Measurements from ENCODE around the gene RNF220. TPM values are rescaled to one million over a fixed set of nuclear protein-coding genes. Genes with fewer than 3 reads are reported as not detected.
A peak's percentile ranks its signal among the peaks of the same experiment; 100 is the strongest.

Gene RNF220
- total RNA-seq, 6 donors from 2014 or later = 77.7 to 114 (median 91.1) TPM

DNA sequence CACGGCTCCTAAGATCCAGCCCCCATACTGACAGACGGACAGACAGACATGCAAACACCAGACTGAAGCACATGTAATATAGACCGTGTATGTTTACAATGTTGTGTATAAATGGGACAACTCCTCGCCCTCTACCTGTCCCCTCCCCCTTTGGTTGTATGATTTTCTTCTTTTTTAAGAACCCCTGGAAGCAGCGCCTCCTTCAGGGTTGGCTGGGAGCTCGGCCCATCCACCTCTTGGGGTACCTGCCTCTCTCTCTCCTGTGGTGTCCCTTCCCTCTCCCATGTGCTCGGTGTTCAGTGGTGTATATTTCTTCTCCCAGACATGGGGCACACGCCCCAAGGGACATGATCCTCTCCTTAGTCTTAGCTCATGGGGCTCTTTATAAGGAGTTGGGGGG, 246.0 kb downstream of the RNF220 start:
- H3K4me3 ChIP-seq = no peak overlapping the region
- no peaks in the 10 kb centered on the region for H3K27me3 ChIP-seq
- no peaks in the 10 kb centered on the region for H3K9me3 ChIP-seq
- no peak for ATAC-seq (ENCODE audit: low FRiP score in 2 of 2)
- no peaks in the 10 kb centered on the region for H3K4me1 ChIP-seq
- TF ChIP-seq EP300 (IDR thresholded peaks at IDR 0.05) (no peak), POLR2AphosphoS5 (IDR thresholded peaks at IDR 0.05) (no peak), POLR2A (IDR thresholded peaks at IDR 0.05) (no peak)
- TF ChIP-seq, protein P1, sequence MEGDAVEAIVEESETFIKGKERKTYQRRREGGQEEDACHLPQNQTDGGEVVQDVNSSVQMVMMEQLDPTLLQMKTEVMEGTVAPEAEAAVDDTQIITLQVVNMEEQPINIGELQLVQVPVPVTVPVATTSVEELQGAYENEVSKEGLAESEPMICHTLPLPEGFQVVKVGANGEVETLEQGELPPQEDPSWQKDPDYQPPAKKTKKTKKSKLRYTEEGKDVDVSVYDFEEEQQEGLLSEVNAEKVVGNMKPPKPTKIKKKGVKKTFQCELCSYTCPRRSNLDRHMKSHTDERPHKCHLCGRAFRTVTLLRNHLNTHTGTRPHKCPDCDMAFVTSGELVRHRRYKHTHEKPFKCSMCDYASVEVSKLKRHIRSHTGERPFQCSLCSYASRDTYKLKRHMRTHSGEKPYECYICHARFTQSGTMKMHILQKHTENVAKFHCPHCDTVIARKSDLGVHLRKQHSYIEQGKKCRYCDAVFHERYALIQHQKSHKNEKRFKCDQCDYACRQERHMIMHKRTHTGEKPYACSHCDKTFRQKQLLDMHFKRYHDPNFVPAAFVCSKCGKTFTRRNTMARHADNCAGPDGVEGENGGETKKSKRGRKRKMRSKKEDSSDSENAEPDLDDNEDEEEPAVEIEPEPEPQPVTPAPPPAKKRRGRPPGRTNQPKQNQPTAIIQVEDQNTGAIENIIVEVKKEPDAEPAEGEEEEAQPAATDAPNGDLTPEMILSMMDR (IDR thresholded peaks at IDR 0.05) = no peak
- no peak overlapping the region for H3K27ac ChIP-seq
- peaks cover 17 to 75% (median 55%) of the 10 kb centered on the region in 4 donors for H3K36me3 ChIP-seq
- no peak for DNase-seq
- WGBS, 2 donors = 85 to 88% methylated on average over 8 of the region's 8 CpGs

DNA sequence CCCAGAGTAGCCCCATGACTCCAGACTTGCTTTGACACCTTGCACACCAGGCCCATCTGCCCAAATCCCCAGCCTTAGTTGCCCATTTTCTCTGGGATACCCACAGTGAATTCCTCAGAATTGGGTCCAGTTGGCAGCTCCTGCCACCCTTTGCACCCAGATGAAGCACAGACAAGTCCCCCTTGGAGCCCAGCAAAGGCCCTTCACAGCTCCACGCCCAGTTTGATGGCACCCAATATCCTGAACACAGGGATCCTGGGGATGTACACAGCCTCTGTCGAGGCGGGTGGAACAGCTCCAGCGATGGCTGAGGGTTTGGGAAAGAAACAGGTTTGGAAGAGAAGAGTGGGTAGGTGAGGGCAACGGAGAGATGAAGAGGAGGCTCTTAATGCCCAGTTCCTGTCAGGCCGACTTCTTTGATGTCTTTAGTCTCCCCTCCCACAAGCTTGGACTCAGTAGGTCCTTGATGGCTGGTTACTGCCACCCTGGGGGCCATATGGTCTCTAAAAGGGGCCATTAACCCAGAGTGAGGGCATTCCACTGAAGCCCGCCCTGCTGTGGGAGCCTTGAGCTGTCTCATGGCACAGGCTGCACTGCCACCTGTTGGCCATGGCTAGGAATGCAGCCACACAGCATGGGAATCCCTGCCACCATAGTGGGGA, 247.5 kb downstream of the RNF220 start:
- Histone ChIP-seq H3K4me1 (no peaks in the 10 kb centered on the region), H3K27me3 (no peaks in the 10 kb centered on the region), H3K9me3 (no peaks in the 10 kb centered on the region), H3K36me3 (peaks cover 17 to 62% (median 42%) of the 10 kb centered on the region in 4 donors), H3K27ac (no peak overlapping the region), H3K4me3 (no peak overlapping the region)
- DNase-seq (peak in 1 of 2 donors; percentile 80), ATAC-seq (ENCODE audit: low FRiP score in 2 of 2) (peak; percentile 89 to 93)
- no peak for TF ChIP-seq POLR2A (IDR thresholded peaks at IDR 0.05)
- TF ChIP-seq, protein P1 (IDR thresholded peaks at IDR 0.05) = peak; percentile 91 to 97 (median 92)
- WGBS, 2 donors = 48 to 63% methylated on average over 7 of the region's 7 CpGs

DNA sequence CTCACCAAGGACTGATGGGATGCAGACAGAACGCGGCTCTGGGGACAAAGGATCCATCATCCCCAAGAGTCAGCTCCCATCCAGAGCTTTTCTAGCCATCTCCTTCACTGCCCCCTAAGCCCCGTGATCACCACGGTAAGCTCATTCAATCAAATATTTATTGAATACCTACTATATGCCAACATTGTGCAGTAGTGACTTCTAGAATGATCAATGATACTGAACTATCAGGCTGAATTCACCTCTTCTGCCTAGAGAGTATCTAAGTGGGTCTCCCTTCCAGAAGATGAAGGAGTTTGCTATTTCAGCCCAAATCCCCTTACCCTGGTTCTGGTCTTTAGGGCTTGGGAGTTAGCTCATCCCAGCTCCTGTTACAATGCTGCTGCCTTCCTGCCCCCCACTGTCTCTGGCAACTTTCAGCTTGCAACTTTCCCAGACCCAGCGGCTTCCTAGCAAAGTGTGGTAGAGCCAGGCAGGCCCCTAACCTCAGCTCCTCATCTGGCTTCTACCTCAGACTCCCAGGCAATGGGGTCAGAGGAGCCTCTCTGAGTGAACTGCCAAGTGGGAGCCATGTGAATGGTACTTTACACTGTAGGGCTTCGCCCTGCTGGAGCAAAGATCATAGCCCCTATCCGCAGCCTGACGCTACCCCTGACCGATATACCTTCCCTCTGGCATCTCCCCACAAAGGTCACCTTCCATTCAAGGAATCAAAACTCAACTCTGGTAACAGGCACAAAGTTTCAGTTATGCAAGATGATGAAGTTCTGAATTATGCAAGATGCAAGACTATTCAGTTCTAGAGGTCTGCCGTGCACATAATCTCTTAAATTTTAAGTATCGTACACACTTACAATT, 248.3 kb downstream of the RNF220 start:
- WGBS, 2 donors = 65 to 66% methylated on average over 11 of the region's 11 CpGs
- H3K36me3 ChIP-seq = peaks cover 17 to 56% (median 36%) of the 10 kb centered on the region in 4 donors
- TF ChIP-seq, protein P1 (IDR thresholded peaks at IDR 0.05) = peak in 1 of 6 experiments; percentile 0
- no peak for TF ChIP-seq POLR2AphosphoS5 (IDR thresholded peaks at IDR 0.05)

DNA sequence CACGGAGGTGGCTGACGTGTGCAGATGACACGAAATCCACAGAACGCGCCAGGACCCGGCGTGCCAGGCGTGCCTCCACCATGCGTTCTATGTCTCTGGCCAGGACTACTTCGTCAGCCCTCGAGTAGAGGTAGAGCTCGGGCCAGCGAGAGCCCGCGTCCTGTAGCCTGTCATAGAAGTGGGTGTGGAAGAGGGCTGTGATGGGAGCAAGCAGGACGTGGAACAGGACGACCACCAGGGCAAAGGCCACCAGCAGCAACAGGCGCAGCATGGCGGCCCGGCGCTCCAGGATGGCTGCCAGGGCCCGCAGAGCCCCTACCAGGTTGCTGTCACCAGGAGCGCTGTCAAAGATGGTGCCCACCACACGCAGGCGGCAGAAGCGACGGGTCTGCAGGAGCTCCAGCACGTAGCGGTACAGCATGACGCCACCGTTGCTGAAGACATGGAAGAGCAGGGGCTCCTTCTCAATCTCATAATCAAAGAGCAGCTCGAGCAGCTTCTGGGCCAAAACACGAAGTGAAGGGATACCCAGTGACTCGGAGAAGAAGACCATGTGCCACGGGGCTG, 249.6 kb downstream of the RNF220 start:
- TF ChIP-seq EP300 (IDR thresholded peaks at IDR 0.05) (no peak), POLR2A (IDR thresholded peaks at IDR 0.05) (no peak), POLR2AphosphoS5 (IDR thresholded peaks at IDR 0.05) (no peak)
- TF ChIP-seq, protein P1 (IDR thresholded peaks at IDR 0.05) = no peak
- no peak overlapping the region for H3K4me3 ChIP-seq
- H3K27ac ChIP-seq = no peak overlapping the region
- DNase-seq = peak in 1 of 2 donors; percentile 75
- no peaks in the 10 kb centered on the region for H3K27me3 ChIP-seq
- 93 to 96% methylated on average over 31 to 35 of the region's 35 CpGs for WGBS, 2 donors
- peaks cover 13 to 44% (median 30%) of the 10 kb centered on the region in 4 donors for H3K36me3 ChIP-seq
- no peaks in the 10 kb centered on the region for H3K4me1 ChIP-seq
- ATAC-seq (ENCODE audit: low FRiP score in 2 of 2) = no peak
- no peaks in the 10 kb centered on the region for H3K9me3 ChIP-seq

More for the DNA sequence above, 248.3 kb downstream of the RNF220 start:
- Histone ChIP-seq H3K4me1 (no peaks in the 10 kb centered on the region), H3K4me3 (no peak overlapping the region), H3K27me3 (no peaks in the 10 kb centered on the region), H3K9me3 (no peaks in the 10 kb centered on the region), H3K27ac (no peak overlapping the region)
- ATAC-seq (ENCODE audit: low FRiP score in 2 of 2) (no peak), DNase-seq (no peak)
